OCI-LY3 (cell line): Measurements from ENCODE around the gene DISP3.

ENCODE experiments used
- H2AFZ ChIP-seq: fragments of 200-600, 300-600 bp; shearing (Covaris generic); 2 replicates; pipeline ENCODE4 v1.6.0; 2014; ENCODE audit warnings: antibody characterized with exemption, low read depth, low read length
- H3K27ac ChIP-seq: fragments of 200-600, 300-600 bp; sonication (generic); 2 replicates; pipeline ENCODE4 v1.5.1; 2014; ENCODE audit warnings: mild to moderate bottlenecking, low read length, moderate library complexity, mixed read lengths
- H3K27me3 ChIP-seq: fragments of 200-600, 300-600 bp; sonication (generic); 2 replicates; pipeline ENCODE4 v1.6.1; 2014; ENCODE audit warnings: low read depth, low read length, mixed read lengths
- H3K36me3 ChIP-seq: fragments of 200-600, 300-600 bp; sonication (generic); replicated peaks from 2 replicates; pipeline ENCODE3; 2014; ENCODE audit warnings: low read depth, low read length, mixed read lengths
- H3K4me1 ChIP-seq: fragments of 300-600, 200-600 bp; sonication (generic); 2 replicates; pipeline ENCODE4 v1.6.1; 2014; ENCODE audit warnings: low read length, mixed read lengths
- H3K4me2 ChIP-seq: fragments of 200-600, 300-600 bp; sonication (generic); 2 replicates; pipeline ENCODE4 v1.6.1; 2014; ENCODE audit warnings: low read length, mixed read lengths
- H3K4me3 ChIP-seq: fragments of 300-600, 200-600 bp; sonication (generic); 2 replicates; pipeline ENCODE4 v1.5.1; 2014; ENCODE audit warnings: antibody characterized with exemption, mild to moderate bottlenecking, low read length, moderate library complexity
- H3K79me2 ChIP-seq: fragments of 300-600, 200-600 bp; shearing (Covaris generic); 2 replicates; pipeline ENCODE4 v1.6.1; 2014; ENCODE audit warnings: mild to moderate bottlenecking, low read length, mixed read lengths
- H3K9ac ChIP-seq: fragments of 300-600, 200-600 bp; shearing (Covaris generic); 2 replicates; pipeline ENCODE4 v1.6.0; 2014; ENCODE audit warnings: mild to moderate bottlenecking, low read length, moderate library complexity
- H3K9me3 ChIP-seq: fragments of 200-600, 300-600 bp; shearing (Covaris generic); 2 replicates; pipeline ENCODE4 v1.6.1; 2014; ENCODE audit warnings: low read length, mixed read lengths; ENCODE audit not compliant: insufficient read depth
- H4K20me1 ChIP-seq: fragments of 200-600, 300-600 bp; sonication (generic); 2 replicates; pipeline ENCODE4 v1.6.1; 2016; ENCODE audit warnings: low read length, mixed read lengths; ENCODE audit not compliant: insufficient read depth
- EZH2phosphoT487 ChIP-seq: fragments of 200-600 bp; shearing (Covaris generic); IDR thresholded peaks from 2 replicates; pipeline ENCODE4 v1.6.1; 2018; ENCODE audit warnings: antibody characterized with exemption, mixed run types, low read depth
- TF ChIP-seq, protein P1 (sequence below): fragments of 200-600, 300-600 bp; sonication (generic); IDR thresholded peaks from 2 replicates; pipeline ENCODE4 v1.5.1; 2014; ENCODE audit warnings: antibody characterized with exemption, low read length, low read depth

Gene DISP3

DNA sequence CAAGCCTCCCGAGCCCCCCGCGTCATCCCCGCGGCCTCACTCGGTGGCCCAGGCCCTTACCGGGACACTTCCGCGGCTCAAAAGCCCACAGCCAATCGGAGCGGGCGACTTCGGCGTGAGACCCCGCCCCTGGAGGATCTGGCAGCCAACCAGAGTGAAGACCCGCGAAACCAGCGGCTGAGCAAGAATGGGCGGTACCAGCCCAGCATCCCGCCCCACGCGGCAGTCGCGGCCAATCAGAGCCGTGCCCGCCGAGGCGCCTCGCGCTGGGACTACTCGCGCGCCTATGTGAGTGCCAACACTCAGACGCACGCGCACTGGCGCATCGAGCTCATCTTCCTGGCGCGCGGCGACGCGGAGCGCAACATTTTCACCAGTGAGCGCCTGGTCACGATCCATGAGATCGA, 22.5 kb downstream of the DISP3 start:
- no peaks in the 10 kb centered on the region for H4K20me1 ChIP-seq
- H3K27me3 ChIP-seq = no peaks in the 10 kb centered on the region
- peaks cover 5% of the 10 kb centered on the region; the same call in 1 of the 2 replicates for H3K9me3 ChIP-seq
- H3K79me2 ChIP-seq = no peaks in the 10 kb centered on the region
- H3K27ac ChIP-seq = no peak overlapping the region
- no peak overlapping the region for H3K4me3 ChIP-seq
- H3K36me3 ChIP-seq = no peaks in the 10 kb centered on the region
- H3K4me1 ChIP-seq = no peaks in the 10 kb centered on the region
- no peak overlapping the region for H3K4me2 ChIP-seq
- H3K9ac ChIP-seq = no peak overlapping the region
- TF ChIP-seq, protein P1, sequence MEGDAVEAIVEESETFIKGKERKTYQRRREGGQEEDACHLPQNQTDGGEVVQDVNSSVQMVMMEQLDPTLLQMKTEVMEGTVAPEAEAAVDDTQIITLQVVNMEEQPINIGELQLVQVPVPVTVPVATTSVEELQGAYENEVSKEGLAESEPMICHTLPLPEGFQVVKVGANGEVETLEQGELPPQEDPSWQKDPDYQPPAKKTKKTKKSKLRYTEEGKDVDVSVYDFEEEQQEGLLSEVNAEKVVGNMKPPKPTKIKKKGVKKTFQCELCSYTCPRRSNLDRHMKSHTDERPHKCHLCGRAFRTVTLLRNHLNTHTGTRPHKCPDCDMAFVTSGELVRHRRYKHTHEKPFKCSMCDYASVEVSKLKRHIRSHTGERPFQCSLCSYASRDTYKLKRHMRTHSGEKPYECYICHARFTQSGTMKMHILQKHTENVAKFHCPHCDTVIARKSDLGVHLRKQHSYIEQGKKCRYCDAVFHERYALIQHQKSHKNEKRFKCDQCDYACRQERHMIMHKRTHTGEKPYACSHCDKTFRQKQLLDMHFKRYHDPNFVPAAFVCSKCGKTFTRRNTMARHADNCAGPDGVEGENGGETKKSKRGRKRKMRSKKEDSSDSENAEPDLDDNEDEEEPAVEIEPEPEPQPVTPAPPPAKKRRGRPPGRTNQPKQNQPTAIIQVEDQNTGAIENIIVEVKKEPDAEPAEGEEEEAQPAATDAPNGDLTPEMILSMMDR = no peak
- TF ChIP-seq EZH2phosphoT487 = no peak
- H2AFZ ChIP-seq = no peak overlapping the region

DNA sequence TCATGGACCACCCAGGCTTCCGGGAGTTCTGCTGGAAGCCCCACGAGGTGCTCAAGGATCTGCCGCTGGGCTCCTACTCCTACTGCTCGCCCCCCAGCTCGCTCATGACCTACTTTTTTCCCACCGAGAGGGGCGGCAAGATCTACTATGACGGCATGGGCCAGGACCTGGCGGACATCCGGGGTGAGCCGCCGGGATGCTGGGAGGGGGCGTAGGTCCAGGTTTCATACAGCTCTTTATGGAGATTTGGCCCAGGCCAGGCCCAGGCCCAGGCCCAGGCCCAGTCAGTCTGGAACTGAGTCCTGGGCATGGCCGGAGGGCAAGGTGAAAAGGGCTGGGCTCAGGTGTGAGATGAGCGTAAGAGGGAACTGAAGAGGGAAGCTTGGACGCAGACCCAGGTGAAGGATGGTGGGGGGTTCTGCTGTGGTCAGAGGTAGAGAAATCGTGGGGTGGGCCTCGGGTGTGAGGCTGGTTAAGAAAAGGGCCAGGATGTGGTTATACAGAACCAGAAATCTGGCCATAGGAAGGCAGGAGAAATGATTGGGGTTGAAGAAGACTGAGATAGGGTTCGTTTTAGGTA, 23.0 kb downstream of the DISP3 start:
- Histone ChIP-seq H3K4me3 (no peak overlapping the region), H3K9me3 (peaks cover 5% of the 10 kb centered on the region; the same call in 1 of the 2 replicates), H3K4me1 (no peaks in the 10 kb centered on the region), H3K27ac (no peak overlapping the region), H3K79me2 (no peaks in the 10 kb centered on the region), H3K36me3 (no peaks in the 10 kb centered on the region), H2AFZ (no peak overlapping the region), H3K4me2 (no peak overlapping the region), H4K20me1 (no peaks in the 10 kb centered on the region), H3K27me3 (no peaks in the 10 kb centered on the region), H3K9ac (no peak overlapping the region)
- TF ChIP-seq EZH2phosphoT487 = no peak
- TF ChIP-seq, protein P1 = no peak

DNA sequence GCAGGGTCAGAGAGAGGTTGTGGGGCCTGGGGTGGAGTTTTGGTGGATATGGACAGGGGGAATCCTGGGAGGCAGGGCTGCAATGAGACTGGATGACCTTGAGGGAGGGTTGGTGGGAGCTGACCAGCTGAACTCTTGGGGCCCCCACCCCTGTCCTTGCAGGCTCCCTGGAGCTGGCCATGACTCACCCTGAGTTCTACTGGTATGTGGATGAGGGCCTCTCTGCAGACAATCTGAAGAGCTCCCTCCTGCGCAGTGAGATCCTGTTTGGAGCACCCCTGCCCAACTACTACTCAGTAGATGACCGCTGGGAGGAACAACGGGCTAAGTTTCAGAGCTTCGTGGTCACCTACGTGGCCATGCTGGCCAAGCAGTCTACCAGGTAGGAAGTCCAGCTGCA, 23.6 kb downstream of the DISP3 start:
- H3K9ac ChIP-seq = no peak overlapping the region
- H3K36me3 ChIP-seq = no peaks in the 10 kb centered on the region
- no peak overlapping the region for H3K4me2 ChIP-seq
- H3K4me1 ChIP-seq = no peaks in the 10 kb centered on the region
- no peak overlapping the region for H2AFZ ChIP-seq
- H3K27ac ChIP-seq = no peak overlapping the region
- no peak overlapping the region for H3K4me3 ChIP-seq
- no peaks in the 10 kb centered on the region for H3K79me2 ChIP-seq
- no peaks in the 10 kb centered on the region for H3K27me3 ChIP-seq
- peaks cover 5% of the 10 kb centered on the region; the same call in 1 of the 2 replicates for H3K9me3 ChIP-seq
- no peaks in the 10 kb centered on the region for H4K20me1 ChIP-seq
- no peak for TF ChIP-seq EZH2phosphoT487
- TF ChIP-seq, protein P1 = no peak

DNA sequence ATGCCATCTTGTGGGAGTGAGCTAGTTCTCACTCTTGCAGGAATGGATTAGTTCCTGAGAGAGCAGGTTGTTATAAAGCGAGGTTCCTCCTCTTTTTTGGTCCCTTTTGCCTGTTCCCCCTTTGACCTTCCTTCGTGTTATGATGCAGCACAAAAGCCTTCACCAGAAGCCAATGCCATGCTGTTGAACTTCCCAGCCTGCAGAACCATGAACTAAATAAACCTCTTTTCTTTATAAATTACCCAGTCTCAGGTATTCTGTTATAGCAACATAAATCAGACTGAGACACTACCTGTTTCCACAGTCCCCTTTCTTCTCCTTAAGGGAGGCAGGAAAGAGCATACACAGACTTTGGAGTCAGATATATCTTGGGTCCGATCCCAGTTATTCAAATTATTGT, 25.6 kb downstream of the DISP3 start:
- Histone ChIP-seq H3K79me2 (no peaks in the 10 kb centered on the region), H3K4me3 (no peak overlapping the region), H4K20me1 (no peaks in the 10 kb centered on the region), H3K9ac (no peak overlapping the region), H3K27ac (no peak overlapping the region), H3K27me3 (no peaks in the 10 kb centered on the region), H3K4me1 (no peaks in the 10 kb centered on the region), H3K36me3 (no peaks in the 10 kb centered on the region), H3K9me3 (peaks cover 5% of the 10 kb centered on the region; the same call in 1 of the 2 replicates), H2AFZ (no peak overlapping the region), H3K4me2 (no peak overlapping the region)
- TF ChIP-seq EZH2phosphoT487 = no peak
- TF ChIP-seq, protein P1 = no peak
